ENCODE measurements around the gene MPV17L.
"Not testable (repeated sequence)": the region's sequence is repeated elsewhere in the genome, so short reads cannot be mapped to it uniquely, and the experiment has no call there.

MPV17L gene

DNA sequence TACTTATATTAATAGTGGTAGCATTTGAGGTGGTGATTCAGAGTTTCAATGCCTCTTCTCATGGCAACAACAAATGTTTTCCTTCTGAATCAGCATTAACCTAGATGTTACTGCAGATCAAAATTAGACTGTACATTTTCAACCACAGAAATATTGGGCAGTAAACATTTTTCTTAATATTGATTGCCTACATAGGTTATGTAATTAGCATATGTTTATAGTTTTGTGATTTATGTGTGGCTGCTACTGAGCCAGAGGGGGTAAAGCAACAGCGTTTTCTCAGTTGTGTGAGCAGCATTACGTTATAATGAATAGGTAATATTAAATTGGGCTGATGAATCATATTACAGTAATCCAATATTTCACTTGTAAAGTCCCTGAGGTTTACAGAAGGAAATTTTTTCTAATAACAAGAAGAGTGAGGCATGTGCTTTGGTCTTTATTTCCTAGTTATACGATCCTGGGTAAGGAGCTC is 20.0 kb downstream of the MPV17L start:
- DNase-seq, result no peak

- DNase-seq, result no peak
Measured at GRCh38 chr16:15417197-15417596, 21.6 kb downstream of the MPV17L start.

GRCh38 chr16:15418206-15418605 is 22.7 kb downstream of the MPV17L start:
- no peak for DNase-seq

DNA sequence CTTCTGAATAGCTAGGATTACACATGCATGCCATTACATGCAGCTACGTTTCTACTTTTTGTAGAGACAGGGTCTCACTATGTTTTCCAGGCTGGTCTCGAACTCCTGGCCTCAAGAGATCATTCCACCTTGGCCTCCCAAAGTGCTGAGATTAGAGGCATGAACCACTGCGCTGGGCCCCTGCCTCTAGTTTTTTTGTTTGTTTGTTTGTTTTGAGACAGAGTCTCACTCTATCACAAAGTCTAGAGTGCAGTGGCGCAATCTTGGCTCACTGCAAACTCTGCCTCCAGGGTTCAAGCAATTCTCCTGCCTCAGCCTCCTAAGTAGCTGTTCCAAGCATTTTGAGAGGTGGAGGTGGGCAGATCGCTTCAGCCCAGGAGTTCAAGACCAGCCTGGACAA is 26.1 kb downstream of the MPV17L start:
- not testable (repeated sequence) for DNase-seq

GRCh38 chr16:15422222-15422621 is 26.7 kb downstream of the MPV17L start:
- DNase-seq, result no peak

DNA sequence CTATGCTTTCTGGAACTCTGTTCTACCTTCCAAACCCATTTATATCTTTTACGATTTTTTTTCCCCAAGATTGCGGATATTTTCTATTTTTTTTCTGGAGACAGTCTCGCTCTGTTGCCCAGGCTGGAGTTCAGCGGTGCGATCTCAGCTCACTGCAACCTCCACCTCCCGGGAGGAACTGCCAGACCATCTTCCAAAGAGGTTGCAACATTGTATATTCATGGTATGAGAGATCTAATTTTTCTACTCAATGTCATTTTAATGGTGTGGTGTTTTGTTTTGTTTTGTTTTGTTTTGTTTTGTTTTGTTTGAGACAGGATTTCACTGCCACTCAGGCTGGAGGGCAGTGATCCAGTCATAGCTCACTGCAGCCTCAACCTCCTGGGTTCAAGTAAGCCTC is 30.3 kb downstream of the MPV17L start:
- DNase-seq, result no peak

DNA sequence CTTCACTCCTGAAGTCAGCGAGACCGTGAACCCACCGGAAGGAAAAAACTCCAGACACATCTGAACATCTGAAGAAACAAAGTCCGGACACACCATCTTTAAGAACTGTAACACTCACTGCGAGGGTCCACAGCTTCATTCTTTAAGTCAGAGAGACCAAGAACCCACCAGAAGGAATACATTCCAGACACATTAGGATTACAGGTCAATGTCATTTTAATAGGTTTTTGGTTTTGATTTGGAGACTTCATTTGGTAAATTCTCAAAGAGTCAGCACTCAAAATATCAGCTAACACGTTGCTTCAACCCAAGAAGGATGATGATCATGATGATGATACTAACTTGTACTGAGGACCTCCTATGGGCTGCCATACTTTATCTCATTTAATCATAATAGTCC is 31.2 kb downstream of the MPV17L start:
- no peak for DNase-seq

DNA sequence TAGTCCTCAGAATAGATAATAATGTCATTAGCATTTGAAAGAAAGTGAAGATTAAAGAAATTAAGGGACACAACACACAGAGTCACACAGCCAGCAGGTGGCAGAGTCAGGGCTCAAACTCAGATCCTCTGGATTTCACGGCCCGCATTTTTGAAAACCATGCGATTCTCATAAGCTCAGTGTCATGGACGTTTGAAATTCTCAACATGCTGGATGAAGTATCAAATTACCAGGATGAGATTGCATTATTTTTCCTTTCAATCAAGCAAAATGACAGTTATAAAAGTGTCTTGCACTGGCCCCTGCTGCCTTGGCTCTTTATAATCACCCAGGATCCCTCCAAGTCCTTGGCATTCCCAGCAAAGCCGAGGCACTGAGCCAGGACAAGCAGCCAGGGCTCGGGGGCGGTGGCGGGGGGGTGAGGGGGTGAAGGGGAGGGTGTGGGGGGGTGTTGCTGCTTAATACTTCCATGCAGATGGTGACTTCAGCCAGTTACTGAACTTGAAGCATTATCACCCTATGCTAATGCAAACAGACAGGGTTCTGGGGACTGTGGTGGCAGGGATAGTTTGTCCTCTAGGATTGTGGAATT is 32.2 kb downstream of the MPV17L start:
- peak; percentile 22 for DNase-seq

DNA sequence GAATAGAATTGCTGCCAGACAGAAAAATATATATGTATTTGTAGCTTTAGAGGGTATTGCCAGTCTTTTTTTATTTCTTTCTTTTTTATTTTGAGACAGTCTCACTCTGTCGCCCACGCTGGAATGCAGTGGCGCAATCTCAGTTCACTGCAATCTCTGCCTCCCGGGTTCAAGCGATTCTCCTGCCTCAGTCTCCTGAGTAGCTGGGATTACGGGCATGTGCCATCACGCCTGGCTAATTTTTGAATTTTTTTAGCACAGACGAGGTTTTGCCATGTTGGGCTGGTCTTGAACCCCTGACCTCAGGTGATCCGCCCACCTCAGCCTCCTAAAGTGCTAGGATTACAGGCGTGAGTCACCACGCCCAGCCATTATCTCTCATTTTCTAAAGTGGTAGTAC is 35.3 kb downstream of the MPV17L start:
- DNase-seq, result not testable (repeated sequence)

GRCh38 chr16:15434079-15434424 is 38.5 kb downstream of the MPV17L start:
- DNase-seq, result no peak

- no peak for DNase-seq
Measured at GRCh38 chr16:15434425-15435215, 39.1 kb downstream of the MPV17L start, which contains the start of gene BMERB1. Gene BMERB1, plus strand, starts transcription at chr16:15434588. Its CDS starts 66 bp downstream, at chr16:15434654.

DNA sequence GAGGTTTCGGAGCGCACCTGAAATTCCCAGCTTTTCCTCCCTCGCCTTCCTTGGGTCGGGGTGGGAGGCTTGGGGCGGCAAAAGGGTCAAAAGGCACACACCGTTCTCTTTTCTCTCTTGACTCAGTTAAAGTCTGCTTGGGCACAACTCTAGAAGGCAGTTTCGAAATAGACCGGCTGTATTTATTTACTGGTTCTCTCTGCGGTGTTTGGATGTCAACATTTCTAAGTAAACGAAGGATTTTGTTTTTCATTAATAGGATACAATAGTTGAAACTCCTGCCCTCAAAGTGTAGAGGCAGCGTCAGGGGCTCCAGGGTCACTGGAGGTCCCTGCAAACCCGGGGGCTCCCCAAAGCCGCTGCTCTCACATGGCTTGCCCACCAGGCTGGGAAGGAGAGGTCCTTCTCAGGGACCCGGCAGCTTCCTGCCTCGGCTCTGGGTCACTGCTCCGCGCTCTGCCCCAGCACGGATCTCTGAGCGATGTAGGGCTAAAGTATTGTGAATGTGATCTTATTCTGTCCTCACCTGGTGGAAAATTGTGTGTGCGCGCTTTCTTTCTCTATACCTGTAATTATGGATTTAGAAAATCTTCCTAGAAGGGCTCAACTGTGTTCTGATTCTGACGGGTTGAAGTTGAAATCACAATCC is 39.8 kb downstream of the MPV17L start:
- no peak for DNase-seq

DNA sequence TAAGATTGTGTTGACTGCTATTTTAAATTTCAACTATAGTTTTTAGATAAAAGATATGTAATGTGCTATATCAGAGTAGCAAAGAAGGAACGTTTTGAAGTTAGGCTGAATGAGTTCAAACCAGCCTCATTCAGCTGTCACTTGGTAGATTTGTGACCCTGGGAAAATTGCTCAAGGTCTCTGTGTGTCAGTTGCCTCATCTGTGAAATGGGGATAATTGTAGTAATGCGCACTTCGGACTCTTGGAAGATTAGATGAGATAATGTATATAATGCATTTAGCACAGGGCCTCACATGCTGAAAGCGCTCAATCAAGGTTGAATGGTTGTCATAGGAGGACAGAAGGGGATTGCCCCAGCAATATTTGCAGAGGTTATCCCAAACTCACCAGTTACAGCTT is 43.5 kb downstream of the MPV17L start:
- DNase-seq, result no peak

DNA sequence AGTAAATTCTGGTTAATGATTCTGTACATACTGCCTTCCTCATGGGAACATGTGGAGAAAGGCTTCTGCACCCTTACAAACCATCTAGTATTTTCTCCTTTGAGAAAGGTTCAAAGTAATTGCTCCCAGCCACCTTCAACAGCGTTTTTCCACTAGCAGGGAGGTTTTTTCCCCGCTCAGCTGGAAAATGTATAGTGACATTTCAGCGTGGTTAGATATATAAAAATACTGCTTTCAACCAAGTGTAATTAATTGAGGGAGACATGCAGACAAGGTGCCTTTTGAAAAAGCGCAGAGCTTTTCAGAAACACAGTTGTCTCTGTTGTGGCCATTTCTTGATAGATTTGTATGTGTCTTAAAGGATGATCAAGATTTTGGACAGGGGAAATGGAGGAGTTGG is 44.0 kb downstream of the MPV17L start:
- no peak for DNase-seq

GRCh38 chr16:15440852-15441251 is 45.3 kb downstream of the MPV17L start:
- DNase-seq, result no peak

DNA sequence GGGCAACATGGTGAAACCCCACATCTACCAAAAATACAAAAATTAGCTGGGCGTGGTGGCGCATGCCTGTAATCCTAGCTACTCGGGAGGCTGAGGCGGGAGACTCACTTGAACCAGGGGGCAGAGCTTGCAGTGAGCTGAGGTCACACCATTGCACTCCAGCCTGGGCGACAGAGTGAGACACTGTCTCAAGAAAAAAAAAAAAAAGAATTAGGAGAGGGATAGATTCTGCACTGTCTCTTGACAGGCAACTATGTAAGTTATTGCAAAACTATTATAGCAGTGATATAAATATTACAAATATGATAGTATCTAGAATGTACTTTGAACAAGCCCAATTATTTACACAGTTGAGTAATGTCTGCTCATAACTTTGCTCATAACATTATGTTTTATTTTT is 46.6 kb downstream of the MPV17L start:
- not testable (repeated sequence) for DNase-seq

DNA sequence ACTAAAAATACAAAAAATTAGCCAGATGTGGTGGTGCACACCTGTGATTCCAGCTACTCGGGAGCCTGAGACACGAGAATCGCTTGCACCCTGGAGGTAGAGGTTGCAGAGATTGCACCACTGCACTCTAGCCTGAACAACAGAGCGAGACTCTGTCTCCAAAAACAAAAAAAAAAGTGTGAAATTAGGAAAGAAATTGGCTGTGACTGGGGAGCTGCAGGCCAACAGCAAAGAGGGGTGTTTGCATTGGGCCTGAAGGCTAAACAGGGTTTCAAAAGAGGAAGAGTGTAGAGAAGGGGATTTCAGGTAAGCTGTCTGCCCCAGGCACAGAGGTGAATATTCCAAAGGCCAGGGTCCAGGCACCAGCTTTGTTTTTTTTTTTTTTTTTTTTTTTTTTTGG is 48.2 kb downstream of the MPV17L start:
- no peak for DNase-seq

GRCh38 chr16:15444264-15444663 is 48.7 kb downstream of the MPV17L start:
- DNase-seq, result no peak

DNA sequence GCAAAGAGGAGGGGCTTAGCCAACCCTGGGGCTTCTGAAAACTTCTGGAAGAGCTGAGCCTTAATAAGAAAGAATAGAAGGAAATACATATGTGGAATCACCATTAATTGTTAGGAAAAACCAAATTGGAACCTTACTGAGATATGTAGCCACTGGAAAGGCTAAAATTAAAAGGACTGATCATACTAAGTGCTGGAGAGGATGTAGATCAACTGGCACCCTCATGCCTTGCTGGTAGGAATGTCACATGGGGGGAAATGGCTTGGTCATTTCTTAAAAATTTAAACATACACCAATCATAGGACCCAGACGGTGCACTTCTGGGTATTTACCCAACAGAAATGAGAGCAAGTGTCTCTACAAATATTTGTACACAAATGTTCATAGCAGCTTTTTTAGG is 49.9 kb downstream of the MPV17L start:
- DNase-seq, result no peak

DNA sequence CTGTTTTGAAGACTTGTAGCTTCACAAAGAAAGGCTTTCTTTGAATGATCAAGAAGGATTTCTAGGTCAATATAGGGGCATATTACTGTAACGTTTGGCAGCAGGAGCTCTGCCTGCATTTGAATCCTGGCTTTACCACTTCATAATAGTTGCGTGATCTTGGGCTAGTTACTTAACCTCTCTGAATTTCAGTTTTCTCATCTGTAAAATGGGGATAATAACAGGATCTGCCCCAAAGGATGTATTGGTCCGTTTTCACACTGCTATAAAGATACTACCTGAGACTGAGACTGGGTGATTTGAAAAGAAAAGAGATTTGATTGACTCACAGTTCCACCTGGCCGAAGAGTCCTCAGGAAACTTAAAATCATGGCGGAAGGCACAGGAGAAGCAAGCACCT is 51.3 kb downstream of the MPV17L start:
- DNase-seq, result no peak

DNA sequence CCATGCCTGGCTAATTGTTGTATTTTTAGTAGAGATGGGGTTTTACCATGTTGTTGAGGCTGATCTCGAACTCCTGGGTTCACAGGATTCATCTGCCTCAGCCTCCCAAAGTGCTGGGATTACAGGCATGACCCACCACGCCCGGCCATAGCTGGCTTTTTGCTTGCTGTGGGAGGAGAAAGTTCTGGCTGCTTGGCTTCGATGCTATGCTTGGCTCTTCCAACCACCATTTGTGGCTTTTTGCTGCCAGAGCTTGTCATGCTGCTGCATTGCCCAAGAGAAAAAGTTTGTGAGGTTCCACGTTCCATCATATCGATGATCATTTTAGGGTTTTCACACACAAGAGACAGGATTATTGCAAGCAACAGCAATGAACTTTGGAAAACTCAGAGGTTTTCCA is 55.1 kb downstream of the MPV17L start:
- DNase-seq, result no peak

DNA sequence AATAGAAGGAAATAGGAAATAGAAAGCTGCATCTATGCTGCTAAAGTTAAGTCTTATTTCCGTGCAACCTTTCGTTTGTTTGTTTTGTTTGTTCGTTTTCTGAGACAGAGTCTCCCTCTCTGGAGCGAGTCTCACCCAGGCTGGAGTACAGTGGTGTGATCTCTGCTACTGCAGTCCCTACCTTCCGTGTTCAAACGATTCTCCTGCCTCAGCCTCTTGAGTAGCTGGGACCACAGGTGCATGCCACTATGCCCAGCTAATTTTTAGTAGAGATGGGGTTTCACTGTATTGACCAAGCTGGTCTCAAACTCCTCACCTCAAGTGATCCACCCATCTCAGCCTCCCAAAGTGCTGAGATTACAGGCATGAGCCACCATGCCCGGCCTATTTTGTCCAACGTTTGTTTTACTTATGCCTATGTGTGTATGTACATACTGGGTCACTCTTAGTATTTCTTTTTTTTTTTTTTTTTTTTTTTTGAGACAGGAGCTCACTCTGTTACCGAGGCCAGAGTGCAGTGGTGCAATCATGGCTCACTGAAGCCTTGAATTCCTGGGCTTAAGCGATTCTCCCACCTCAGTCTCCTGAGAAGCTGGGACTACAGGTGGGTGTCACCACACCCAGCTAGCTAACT is 55.7 kb downstream of the MPV17L start:
- no peak for DNase-seq

DNA sequence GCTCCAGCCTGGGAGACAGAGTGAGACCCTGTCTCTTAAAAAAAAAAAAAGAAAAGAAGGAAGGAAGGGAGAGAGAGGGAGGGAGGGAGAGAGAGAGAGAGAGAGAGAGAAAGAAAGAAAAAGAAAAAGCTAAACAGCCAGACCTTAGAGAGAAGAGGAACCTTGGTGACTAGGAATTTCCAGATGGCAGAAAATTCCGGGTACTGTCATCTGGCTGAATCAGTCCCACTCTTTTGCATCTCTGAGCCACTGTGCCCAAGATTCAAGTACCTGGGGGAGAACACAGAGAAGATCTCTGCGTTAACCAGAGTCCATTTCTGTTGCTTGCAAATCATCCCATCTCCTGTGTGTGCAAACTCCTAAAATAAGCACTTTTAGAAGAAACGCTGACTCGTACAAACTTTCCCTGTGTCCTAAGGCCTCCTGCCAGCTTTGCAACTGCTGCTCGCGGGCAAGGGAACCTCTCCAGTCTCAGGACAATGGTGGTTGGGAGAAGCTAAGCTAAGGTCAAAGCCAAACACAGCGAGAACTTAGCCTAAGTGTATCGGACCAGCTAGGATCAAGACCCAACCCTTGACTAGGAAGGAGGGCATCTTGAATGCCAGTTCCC is 56.8 kb downstream of the MPV17L start:
- DNase-seq, result no peak

Data from NCI-H2029 treated with DMSO at 0.1 percent for 48 hours (cell line).